C4-2B (cell line): ENCODE data around the gene TYRO3.
"Not testable (repeated sequence)": the region's sequence is repeated elsewhere in the genome, so short reads cannot be mapped to it uniquely, and the experiment has no call there.

Experiments
- H3K27ac ChIP-seq: fragments of 450-650 bp; 2 replicates; pipeline ENCODE4 v1.5.1; 2017
- CTCF ChIP-seq: fragments of 450-650 bp; conservative IDR thresholded peaks from 2 replicates; pipeline ENCODE4 v1.5.1; 2017; ENCODE audit warnings: mild to moderate bottlenecking
- ZFX ChIP-seq: fragments of 450-650 bp; IDR thresholded peaks from 2 replicates; pipeline ENCODE4 v1.6.1; 2017

TYRO3 gene

GRCh38 chr15:41567261-41567660, 8.2 kb downstream of the TYRO3 start:
- H3K27ac ChIP-seq, result no peak overlapping the region

GRCh38 chr15:41567862-41568261, 8.8 kb downstream of the TYRO3 start:
- no peak overlapping the region for H3K27ac ChIP-seq
- TF ChIP-seq CTCF (no peak), ZFX (no peak)

More at GRCh38 chr15:41567261-41567660, 8.2 kb downstream of the TYRO3 start:
- TF ChIP-seq CTCF (no peak), ZFX (no peak)

GRCh38 chr15:41568350-41569017, 9.5 kb downstream of the TYRO3 start:
- no peak for TF ChIP-seq CTCF
- TF ChIP-seq ZFX, result no peak
- no peak overlapping the region for H3K27ac ChIP-seq

- not testable (repeated sequence) for H3K27ac ChIP-seq
Observed at GRCh38 chr15:41569232-41569631, 10.2 kb downstream of the TYRO3 start.

- TF ChIP-seq ZFX, result no peak
- H3K27ac ChIP-seq, result no peak overlapping the region
Observed at GRCh38 chr15:41570764-41571163, 11.8 kb downstream of the TYRO3 start.

GRCh38 chr15:41571948-41572347, 12.9 kb downstream of the TYRO3 start:
- no peak for TF ChIP-seq CTCF
- no peak for TF ChIP-seq ZFX
- no peak overlapping the region for H3K27ac ChIP-seq

GRCh38 chr15:41572866-41573265, 13.9 kb downstream of the TYRO3 start:
- no peak overlapping the region for H3K27ac ChIP-seq
- TF ChIP-seq ZFX (no peak), CTCF (no peak)

GRCh38 chr15:41573396-41573795, 14.4 kb downstream of the TYRO3 start:
- TF ChIP-seq CTCF (no peak), ZFX (no peak)

More at GRCh38 chr15:41573396-41573795, 14.4 kb downstream of the TYRO3 start:
- no peak overlapping the region for H3K27ac ChIP-seq
